GM12864 (cell line): ENCODE measurements around the gene KCNB1.
"Not testable (repeated sequence)": the region's sequence is repeated elsewhere in the genome, so short reads cannot be mapped to it uniquely, and the experiment has no call there.

Source experiments
- DNase-seq: peaks from one replicate; pipeline ENCODE4 v3.0.0-alpha.2; 2011; ENCODE audit warnings: low read depth
- H3K4me3 ChIP-seq: 2 replicates; pipeline ENCODE4 v1.5.1; 2011; ENCODE audit warnings: mild to moderate bottlenecking, low read depth, low read length, control low read depth
- CTCF ChIP-seq: IDR thresholded peaks from 2 replicates; pipeline ENCODE4 v1.5.1; 2011; ENCODE audit warnings: low read depth, mild to moderate bottlenecking, moderate library complexity, low read length, control low read depth, inconsistent platforms; ENCODE audit errors: missing control alignments

KCNB1 gene

GRCh38 chr20:49412953-49413352 lies 69.5 kb downstream of the KCNB1 start:
- no peak for TF ChIP-seq CTCF
- H3K4me3 ChIP-seq: no peak overlapping the region
- no peak for DNase-seq

- no peak overlapping the region for H3K4me3 ChIP-seq
- no peak for TF ChIP-seq CTCF
- no peak for DNase-seq
Measured at GRCh38 chr20:49412254-49412653, 70.2 kb downstream of the KCNB1 start.

- no peak overlapping the region for H3K4me3 ChIP-seq
- no peak for TF ChIP-seq CTCF
- no peak for DNase-seq
Measured at GRCh38 chr20:49411221-49411925, 71.1 kb downstream of the KCNB1 start.

- not testable (repeated sequence) for H3K4me3 ChIP-seq, DNase-seq
Measured at GRCh38 chr20:49409975-49410621, 72.4 kb downstream of the KCNB1 start.

- H3K4me3 ChIP-seq: no peak overlapping the region
- DNase-seq: no peak
- no peak for TF ChIP-seq CTCF
Measured at GRCh38 chr20:49409302-49409974, 73.0 kb downstream of the KCNB1 start.

GRCh38 chr20:49408509-49409104 lies 73.9 kb downstream of the KCNB1 start:
- H3K4me3 ChIP-seq: no peak overlapping the region
- no peak for DNase-seq
- TF ChIP-seq CTCF: no peak

GRCh38 chr20:49406666-49407065 lies 75.8 kb downstream of the KCNB1 start:
- no peak for TF ChIP-seq CTCF
- H3K4me3 ChIP-seq: no peak overlapping the region
- DNase-seq: no peak
